OCI-LY1 (cell line): ENCODE measurements around the gene IL12A.

Experiments used
- H2AFZ ChIP-seq: fragments of 200-600 bp; sonication (generic), shearing (Covaris generic); 2 replicates; pipeline ENCODE4 v1.6.0; 2014; ENCODE audit warnings: antibody characterized with exemption, mild to moderate bottlenecking, low read length
- H3F3A ChIP-seq: fragments of 200-600 bp; sonication (generic), shearing (Covaris generic); 2 replicates; pipeline ENCODE4 v1.6.0; 2014; ENCODE audit warnings: mild to moderate bottlenecking, antibody characterized with exemption, low read length, moderate library complexity; ENCODE audit not compliant: insufficient read depth
- H3K27ac ChIP-seq: fragments of 200-600 bp; sonication (generic); 2 replicates; pipeline ENCODE4 v1.5.1; 2014; ENCODE audit warnings: low read length, mixed run types, mild to moderate bottlenecking, low read depth; ENCODE audit not compliant: poor library complexity, severe bottlenecking
- H3K27me3 ChIP-seq: fragments of 200-600 bp; sonication (generic); 2 replicates; pipeline ENCODE4 v1.6.0; 2014; ENCODE audit warnings: antibody characterized with exemption, mild to moderate bottlenecking, low read length, moderate library complexity; ENCODE audit not compliant: insufficient read depth
- H3K36me3 ChIP-seq: fragments of 200-600 bp; sonication (generic); 2 replicates; pipeline ENCODE4 v1.6.1; 2014; ENCODE audit warnings: mild to moderate bottlenecking, antibody characterized with exemption, low read length, moderate library complexity, mixed read lengths; ENCODE audit not compliant: insufficient read depth
- H3K4me1 ChIP-seq: fragments of 200-600 bp; sonication (generic); 2 replicates; pipeline ENCODE4 v1.5.1; 2014; ENCODE audit warnings: mild to moderate bottlenecking, low read length, moderate library complexity; ENCODE audit not compliant: insufficient read depth, severe bottlenecking
- H3K4me2 ChIP-seq: fragments of 200-600 bp; sonication (generic), shearing (Covaris generic); 2 replicates; pipeline ENCODE4 v1.6.1; 2014; ENCODE audit warnings: low read length
- H3K4me3 ChIP-seq: fragments of 200-600 bp; sonication (generic); 2 replicates; pipeline ENCODE4 v1.5.1; 2014; ENCODE audit warnings: low read length, low read depth, mild to moderate bottlenecking, mixed read lengths; ENCODE audit not compliant: poor library complexity, severe bottlenecking
- H3K79me2 ChIP-seq: fragments of 200-600 bp; shearing (Covaris generic); 2 replicates; pipeline ENCODE4 v1.6.1; 2016; ENCODE audit warnings: mixed run types, low read length, mixed read lengths; ENCODE audit not compliant: insufficient read depth
- H3K9ac ChIP-seq: fragments of 200-600 bp; sonication (generic), shearing (Covaris generic); 2 replicates; pipeline ENCODE4 v1.6.1; 2014; ENCODE audit warnings: mild to moderate bottlenecking, low read length, mixed read lengths
- H3K9me2 ChIP-seq: fragments of 200-600 bp; sonication (generic), shearing (Covaris generic); 2 replicates; pipeline ENCODE4 v1.6.1; 2014; ENCODE audit warnings: low read depth, mild to moderate bottlenecking, low read length, mixed read lengths
- H3K9me3 ChIP-seq: fragments of 200-600 bp; shearing (Covaris generic); 2 replicates; pipeline ENCODE4 v1.6.1; 2014; ENCODE audit warnings: low read length, mixed read lengths
- H4K20me1 ChIP-seq: fragments of 200-600 bp; sonication (generic), shearing (Covaris generic); 2 replicates; pipeline ENCODE4 v1.6.0; 2016; ENCODE audit warnings: mild to moderate bottlenecking, low read length; ENCODE audit not compliant: insufficient read depth
- CTCF ChIP-seq: fragments of 200-600 bp; sonication (generic), shearing (Covaris generic); IDR thresholded peaks from 2 replicates; pipeline ENCODE4 v1.5.1; 2017; ENCODE audit warnings: mild to moderate bottlenecking, antibody characterized with exemption, low read length, moderate library complexity, mixed read lengths
- EZH2 ChIP-seq: fragments of 200-600 bp; sonication (generic), shearing (Covaris generic); IDR thresholded peaks from 2 replicates; pipeline ENCODE4 v1.8.0; 2017; ENCODE audit warnings: borderline replicate concordance, mixed run types, mild to moderate bottlenecking, antibody characterized with exemption, low read length, moderate library complexity, mixed read lengths

The IL12A gene

DNA sequence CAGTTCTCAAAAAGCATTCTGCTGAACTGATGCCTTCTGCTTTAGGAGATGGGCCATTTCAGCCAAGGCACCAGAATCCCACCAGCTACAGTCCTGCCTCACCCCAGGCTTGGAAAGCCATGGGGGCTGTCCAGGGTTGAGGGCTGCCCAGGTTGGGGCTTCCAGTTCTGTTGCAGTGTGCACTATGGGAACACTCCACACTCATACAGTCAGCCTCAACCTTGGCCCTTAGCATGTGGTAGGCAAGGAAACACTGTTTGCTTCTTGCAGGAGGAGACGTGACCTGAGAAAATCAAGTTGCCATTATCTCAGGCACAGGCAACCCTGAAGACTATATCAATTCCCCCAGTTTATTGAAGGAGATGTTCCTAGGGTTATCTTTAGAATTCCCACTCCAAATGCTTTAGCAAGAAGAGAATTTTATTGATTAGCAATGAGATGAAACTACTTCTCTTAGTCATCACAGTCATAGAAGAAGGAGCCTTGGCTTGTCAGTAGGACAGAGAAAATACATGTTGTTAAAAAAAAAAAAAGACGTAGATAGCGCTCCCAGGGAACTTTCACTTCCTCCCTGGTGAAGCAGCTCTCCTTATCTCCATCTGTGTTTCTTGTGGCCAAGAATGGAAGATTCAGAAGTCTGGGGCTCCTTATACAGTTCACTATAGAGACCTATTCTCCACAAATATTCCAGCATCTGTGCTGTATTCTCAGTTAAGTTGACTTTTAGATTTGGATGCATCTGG, 38.3 kb upstream of the IL12A start:
- H3K9ac ChIP-seq: no peak overlapping the region
- no peaks in the 10 kb centered on the region for H3K36me3 ChIP-seq
- TF ChIP-seq CTCF: no peak
- no peak for TF ChIP-seq EZH2
- no peak overlapping the region for H3K27ac ChIP-seq
- no peak overlapping the region for H3K4me3 ChIP-seq
- no peaks in the 10 kb centered on the region for H3K9me3 ChIP-seq
- no peaks in the 10 kb centered on the region for H3F3A ChIP-seq
- H3K79me2 ChIP-seq: no peaks in the 10 kb centered on the region
- no peaks in the 10 kb centered on the region for H3K4me1 ChIP-seq
- no peaks in the 10 kb centered on the region for H3K27me3 ChIP-seq
- no peak overlapping the region for H3K4me2 ChIP-seq
- no peaks in the 10 kb centered on the region for H4K20me1 ChIP-seq
- H3K9me2 ChIP-seq: no peaks in the 10 kb centered on the region
- H2AFZ ChIP-seq: no peak overlapping the region

DNA sequence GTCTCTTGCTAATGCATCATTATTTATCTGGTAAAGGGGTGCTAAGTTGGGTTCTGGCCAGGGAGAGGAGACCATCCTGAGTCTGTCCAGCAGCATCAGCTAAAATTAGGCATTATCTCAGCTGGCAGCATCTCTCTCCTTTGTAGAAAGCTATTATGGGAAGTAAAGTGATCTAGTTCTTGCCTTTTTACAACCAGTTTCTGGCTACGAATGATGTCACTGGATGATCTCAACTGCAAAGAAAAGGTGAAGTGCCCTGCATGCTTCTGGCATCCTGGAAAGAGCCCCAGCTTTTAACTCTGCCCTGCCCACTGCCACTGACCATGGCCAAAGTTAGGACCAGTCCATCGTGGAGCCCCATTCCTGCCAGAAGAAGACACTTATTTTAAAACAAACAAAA, 37.1 kb upstream of the IL12A start:
- H3K4me1 ChIP-seq: no peaks in the 10 kb centered on the region
- no peak overlapping the region for H3K4me2 ChIP-seq
- H3K9ac ChIP-seq: no peak overlapping the region

DNA sequence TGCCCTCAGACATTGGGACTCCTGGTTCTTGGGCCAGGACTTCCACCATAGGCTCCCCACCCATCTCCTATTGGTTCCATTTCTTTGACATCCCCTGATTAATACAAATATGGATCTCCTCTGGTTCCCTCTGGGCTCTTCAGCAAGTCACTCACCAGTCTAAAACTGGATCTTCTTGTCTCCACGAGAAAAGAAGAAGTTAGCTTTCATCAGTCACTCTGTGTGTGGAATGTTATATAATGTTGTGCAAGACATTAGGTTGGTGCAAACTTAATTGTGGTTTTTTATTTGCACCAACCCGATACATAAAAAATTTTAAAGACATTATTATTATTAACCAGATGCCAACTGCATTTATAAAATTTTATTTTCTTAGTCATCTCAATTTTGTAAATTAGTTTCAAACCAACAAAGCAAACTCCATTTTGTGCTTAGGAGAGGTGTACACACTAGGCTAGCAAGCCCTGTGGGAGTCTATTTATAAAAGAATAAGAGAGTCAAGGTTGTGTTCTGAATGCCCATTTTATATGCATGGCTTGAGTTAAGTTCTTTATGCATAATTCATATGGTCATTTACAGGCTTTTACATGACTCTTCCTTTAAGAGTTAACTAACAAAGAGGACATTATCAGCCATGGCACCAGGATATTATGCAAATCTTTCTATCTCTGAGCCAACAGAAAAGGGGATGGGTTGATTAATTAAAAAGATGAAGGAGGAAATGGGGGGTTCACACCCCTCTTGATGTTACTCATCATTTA, 35.1 kb upstream of the IL12A start:
- H3K9me3 ChIP-seq: no peaks in the 10 kb centered on the region
- no peak overlapping the region for H3K4me2 ChIP-seq
- H3K9ac ChIP-seq: no peak overlapping the region
- H3K27ac ChIP-seq: no peak overlapping the region
- no peak overlapping the region for H3K4me3 ChIP-seq
- H3K27me3 ChIP-seq: no peaks in the 10 kb centered on the region
- TF ChIP-seq CTCF (no peak), EZH2 (no peak)
- H3K4me1 ChIP-seq: no peaks in the 10 kb centered on the region
- no peaks in the 10 kb centered on the region for H3K79me2 ChIP-seq
- H3F3A ChIP-seq: no peaks in the 10 kb centered on the region
- H3K9me2 ChIP-seq: no peaks in the 10 kb centered on the region
- no peaks in the 10 kb centered on the region for H3K36me3 ChIP-seq
- H4K20me1 ChIP-seq: no peaks in the 10 kb centered on the region
- H2AFZ ChIP-seq: no peak overlapping the region

More for the DNA sequence above, 37.1 kb upstream of the IL12A start:
- Histone ChIP-seq H3K36me3 (no peaks in the 10 kb centered on the region), H3K4me3 (no peak overlapping the region), H3K27me3 (no peaks in the 10 kb centered on the region), H4K20me1 (no peaks in the 10 kb centered on the region), H3F3A (no peaks in the 10 kb centered on the region), H3K27ac (no peak overlapping the region), H3K79me2 (no peaks in the 10 kb centered on the region), H3K9me3 (no peaks in the 10 kb centered on the region), H2AFZ (no peak overlapping the region), H3K9me2 (no peaks in the 10 kb centered on the region)
- TF ChIP-seq EZH2 (no peak), CTCF (no peak)
